ENCODE results near the gene CREBL2.
"Not testable (repeated sequence)": the region's sequence is repeated elsewhere in the genome, so short reads cannot be mapped to it uniquely, and the experiment has no call there.

Gene CREBL2

GRCh38 chr12:12641650-12642049 is 30.0 kb downstream of the CREBL2 start:
- Histone ChIP-seq H3K9me3 (ENCODE audit: low read depth, low read length) (no peaks in the 10 kb centered on the region), H3K9ac (ENCODE audit: insufficient read length) (no peak overlapping the region), H3K4me3 (no peak overlapping the region), H3K36me3 (ENCODE audit: insufficient read depth, low read length) (peaks cover 33% of the 10 kb centered on the region), H3K27ac (no peak overlapping the region)
- no peak for TF ChIP-seq EZH2 (IDR thresholded peaks at IDR 0.05)
- TF ChIP-seq POLR2AphosphoS5 (IDR thresholded peaks at IDR 0.05; ENCODE audit: borderline replicate concordance, low read depth, low read length): no peak
- TF ChIP-seq FOXP2 (optimal IDR thresholded peaks at IDR 0.05; ENCODE audit: control extremely low read depth, extremely low read length, insufficient read depth): no peak
- no peak for DNase-seq (ENCODE audit: low read depth, low spot score)

- H3K4me3 ChIP-seq: no peak overlapping the region
- DNase-seq (ENCODE audit: low read depth, low spot score): no peak
- H3K9ac ChIP-seq (ENCODE audit: insufficient read length): no peak overlapping the region
- H3K27ac ChIP-seq: no peak overlapping the region
- TF ChIP-seq POLR2AphosphoS5 (IDR thresholded peaks at IDR 0.05; ENCODE audit: borderline replicate concordance, low read depth, low read length): no peak
- TF ChIP-seq EZH2 (IDR thresholded peaks at IDR 0.05): no peak
- TF ChIP-seq FOXP2 (optimal IDR thresholded peaks at IDR 0.05; ENCODE audit: control extremely low read depth, extremely low read length, insufficient read depth): no peak
- H3K9me3 ChIP-seq (ENCODE audit: low read depth, low read length): no peaks in the 10 kb centered on the region
- peaks cover 28% of the 10 kb centered on the region for H3K36me3 ChIP-seq (ENCODE audit: insufficient read depth, low read length)
These were observed 31.2 kb downstream of the CREBL2 start for GRCh38 chr12:12642916-12643315.

- DNase-seq (ENCODE audit: low read depth, low spot score): no peak
- Histone ChIP-seq H3K9ac (ENCODE audit: insufficient read length) (no peak overlapping the region), H3K9me3 (ENCODE audit: low read depth, low read length) (no peaks in the 10 kb centered on the region; the same call in 1 of the 2 replicates)
These were observed 33.8 kb downstream of the CREBL2 start for GRCh38 chr12:12645485-12645884.

GRCh38 chr12:12645968-12646367 is 34.3 kb downstream of the CREBL2 start:
- not testable (repeated sequence) for H3K9ac ChIP-seq (ENCODE audit: insufficient read length); H3K27ac ChIP-seq; H3K4me3 ChIP-seq; H3K9me3 ChIP-seq (ENCODE audit: low read depth, low read length); DNase-seq (ENCODE audit: low read depth, low spot score)
- peaks cover 15% of the 10 kb centered on the region for H3K36me3 ChIP-seq (ENCODE audit: insufficient read depth, low read length)

More at GRCh38 chr12:12645485-12645884, 33.8 kb downstream of the CREBL2 start:
- H3K27ac ChIP-seq: no peak overlapping the region
- no peak overlapping the region for H3K4me3 ChIP-seq
- peaks cover 15% of the 10 kb centered on the region for H3K36me3 ChIP-seq (ENCODE audit: insufficient read depth, low read length)
- TF ChIP-seq POLR2AphosphoS5 (IDR thresholded peaks at IDR 0.05; ENCODE audit: borderline replicate concordance, low read depth, low read length) (no peak), FOXP2 (optimal IDR thresholded peaks at IDR 0.05; ENCODE audit: control extremely low read depth, extremely low read length, insufficient read depth) (no peak), EZH2 (IDR thresholded peaks at IDR 0.05) (no peak)

- no peak for TF ChIP-seq EZH2 (IDR thresholded peaks at IDR 0.05)
- no peak for TF ChIP-seq POLR2AphosphoS5 (IDR thresholded peaks at IDR 0.05; ENCODE audit: borderline replicate concordance, low read depth, low read length)
- TF ChIP-seq FOXP2 (optimal IDR thresholded peaks at IDR 0.05; ENCODE audit: control extremely low read depth, extremely low read length, insufficient read depth): no peak
- no peak for DNase-seq (ENCODE audit: low read depth, low spot score)
- no peaks in the 10 kb centered on the region; the same call in 1 of the 2 replicates for H3K9me3 ChIP-seq (ENCODE audit: low read depth, low read length)
- H3K27ac ChIP-seq: no peak overlapping the region
- H3K36me3 ChIP-seq (ENCODE audit: insufficient read depth, low read length): peaks cover 13% of the 10 kb centered on the region
- no peak overlapping the region for H3K4me3 ChIP-seq
- no peak overlapping the region for H3K9ac ChIP-seq (ENCODE audit: insufficient read length)
These were observed 34.9 kb downstream of the CREBL2 start for GRCh38 chr12:12646483-12647072.

GRCh38 chr12:12648284-12648683 is 36.6 kb downstream of the CREBL2 start:
- Histone ChIP-seq H3K4me3 (no peak overlapping the region), H3K9ac (ENCODE audit: insufficient read length) (no peak overlapping the region), H3K36me3 (ENCODE audit: insufficient read depth, low read length) (no peaks in the 10 kb centered on the region), H3K27ac (no peak overlapping the region), H3K9me3 (ENCODE audit: low read depth, low read length) (no peaks in the 10 kb centered on the region; the same call in 1 of the 2 replicates)
- TF ChIP-seq EZH2 (IDR thresholded peaks at IDR 0.05): no peak
- no peak for TF ChIP-seq FOXP2 (optimal IDR thresholded peaks at IDR 0.05; ENCODE audit: control extremely low read depth, extremely low read length, insufficient read depth)
- TF ChIP-seq POLR2AphosphoS5 (IDR thresholded peaks at IDR 0.05; ENCODE audit: borderline replicate concordance, low read depth, low read length): no peak
- no peak for DNase-seq (ENCODE audit: low read depth, low spot score)

GRCh38 chr12:12648951-12649650 is 37.4 kb downstream of the CREBL2 start:
- Histone ChIP-seq H3K9me3 (ENCODE audit: low read depth, low read length) (no peaks in the 10 kb centered on the region; the same call in 1 of the 2 replicates), H3K4me3 (no peak overlapping the region), H3K36me3 (ENCODE audit: insufficient read depth, low read length) (no peaks in the 10 kb centered on the region), H3K27ac (no peak overlapping the region), H3K9ac (ENCODE audit: insufficient read length) (no peak overlapping the region)
- TF ChIP-seq FOXP2 (optimal IDR thresholded peaks at IDR 0.05; ENCODE audit: control extremely low read depth, extremely low read length, insufficient read depth) (no peak), EZH2 (IDR thresholded peaks at IDR 0.05) (no peak), POLR2AphosphoS5 (IDR thresholded peaks at IDR 0.05; ENCODE audit: borderline replicate concordance, low read depth, low read length) (no peak)
- no peak for DNase-seq (ENCODE audit: low read depth, low spot score)

GRCh38 chr12:12651752-12652151 is 40.1 kb downstream of the CREBL2 start:
- Histone ChIP-seq H3K27ac (no peak overlapping the region), H3K9ac (ENCODE audit: insufficient read length) (no peak overlapping the region), H3K36me3 (ENCODE audit: insufficient read depth, low read length) (no peaks in the 10 kb centered on the region), H3K9me3 (ENCODE audit: low read depth, low read length) (no peaks in the 10 kb centered on the region; the same call in 1 of the 2 replicates), H3K4me3 (no peak overlapping the region)
- no peak for DNase-seq (ENCODE audit: low read depth, low spot score)
- no peak for TF ChIP-seq EZH2 (IDR thresholded peaks at IDR 0.05)
- no peak for TF ChIP-seq FOXP2 (optimal IDR thresholded peaks at IDR 0.05; ENCODE audit: control extremely low read depth, extremely low read length, insufficient read depth)
- TF ChIP-seq POLR2AphosphoS5 (IDR thresholded peaks at IDR 0.05; ENCODE audit: borderline replicate concordance, low read depth, low read length): no peak

- H3K9me3 ChIP-seq (ENCODE audit: low read depth, low read length); H3K27ac ChIP-seq; H3K36me3 ChIP-seq (ENCODE audit: insufficient read depth, low read length); H3K9ac ChIP-seq (ENCODE audit: insufficient read length); H3K4me3 ChIP-seq; DNase-seq (ENCODE audit: low read depth, low spot score): not testable (repeated sequence)
These were observed 41.0 kb downstream of the CREBL2 start for GRCh38 chr12:12652704-12653103.
